ENCODE results near the gene IRX4. TPM values are rescaled to one million over a fixed set of nuclear protein-coding genes. Genes with fewer than 3 reads are reported as not detected.

IRX4 gene
- total and polyA plus RNA-seq, 4 donors = not detected

DNA sequence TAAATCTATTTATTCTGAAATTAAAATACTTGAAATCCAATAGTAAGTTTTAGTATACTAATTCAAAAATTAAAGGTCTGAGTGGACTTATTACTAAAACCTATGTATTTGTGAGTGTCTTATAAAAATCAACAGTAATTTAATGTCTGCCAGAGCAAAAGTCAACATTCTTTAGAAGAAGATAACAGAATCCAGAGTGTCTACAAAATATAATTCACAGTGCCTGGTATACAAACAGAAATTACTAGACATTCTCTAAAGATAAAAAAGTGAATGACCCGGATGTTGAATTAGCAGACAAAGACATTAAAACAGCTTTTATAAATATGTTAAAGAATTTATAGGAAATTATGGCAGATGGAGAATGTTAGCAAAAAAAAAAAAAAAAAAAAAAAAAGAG lies 22.4 kb upstream of the IRX4 start:
- WGBS = 66% methylated on average over 1 of the region's 1 CpG

DNA sequence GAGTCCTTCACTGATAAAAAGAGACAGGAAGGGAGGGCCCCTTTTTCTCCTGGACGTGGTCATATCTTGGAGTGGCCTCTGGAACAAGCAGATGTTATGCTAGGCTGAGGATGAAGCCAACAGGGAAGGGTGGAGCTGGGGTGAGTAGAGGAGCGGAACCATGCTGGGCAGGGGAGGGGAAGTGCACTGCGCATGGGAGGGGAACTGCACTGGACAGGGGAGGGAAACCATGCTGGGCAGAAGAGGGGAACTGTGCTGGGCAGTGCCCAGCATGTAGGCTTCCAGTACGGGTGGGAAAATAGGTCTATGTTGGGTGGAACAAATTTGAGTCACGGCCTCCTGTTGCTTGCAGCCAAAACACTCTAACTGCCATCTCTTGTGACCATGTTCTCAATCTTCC lies 19.3 kb upstream of the IRX4 start:
- DNase-seq (ENCODE audit: low spot score) = no peak
- Histone ChIP-seq H3K27ac (ENCODE audit: low read depth in 1 of 2, low read length in 2 of 2) (no peak overlapping the region), H3K27me3 (ENCODE audit: control insufficient read depth in 4 of 4, insufficient read depth in 4 of 4, low read length in 3 of 4) (peaks cover 0 to 3% (median 1%) of the 10 kb centered on the region in 4 donors), H3K9ac (ENCODE audit: low read depth in 1 of 2, low read length in 2 of 2) (no peak overlapping the region), H3K36me3 (ENCODE audit: control insufficient read depth in 4 of 4, insufficient read depth in 3 of 4, low read depth in 1 of 4, low read length in 3 of 4) (no peaks in the 10 kb centered on the region), H3K4me3 (ENCODE audit: low read depth in 1 of 3, low read length in 3 of 3) (no peak overlapping the region), H3K9me3 (ENCODE audit: control insufficient read depth in 4 of 4, low read length in 3 of 4) (peaks cover 3 to 20% (median 7%) of the 10 kb centered on the region in 4 donors), H3K4me1 (ENCODE audit: control insufficient read depth in 4 of 4, insufficient read depth in 4 of 4, low read length in 3 of 4) (no peaks in the 10 kb centered on the region)
- TF ChIP-seq, protein P1, sequence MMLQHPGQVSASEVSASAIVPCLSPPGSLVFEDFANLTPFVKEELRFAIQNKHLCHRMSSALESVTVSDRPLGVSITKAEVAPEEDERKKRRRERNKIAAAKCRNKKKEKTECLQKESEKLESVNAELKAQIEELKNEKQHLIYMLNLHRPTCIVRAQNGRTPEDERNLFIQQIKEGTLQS (IDR thresholded peaks at IDR 0.05) = no peak
- no peak for TF ChIP-seq TAF1 (conservative IDR thresholded peaks at IDR 0.05)
- TF ChIP-seq RAD21 (IDR thresholded peaks at IDR 0.05) = no peak
- no peak for TF ChIP-seq GABPA (IDR thresholded peaks at IDR 0.05 in 1 of 2, conservative IDR thresholded peaks at IDR 0.05 in 1 of 2)
- no peak for TF ChIP-seq YY1 (IDR thresholded peaks at IDR 0.05)
- no peak for TF ChIP-seq FOXA2 (IDR thresholded peaks at IDR 0.05)
- no peak for TF ChIP-seq NR2F2 (IDR thresholded peaks at IDR 0.05)
- TF ChIP-seq, protein P2, sequence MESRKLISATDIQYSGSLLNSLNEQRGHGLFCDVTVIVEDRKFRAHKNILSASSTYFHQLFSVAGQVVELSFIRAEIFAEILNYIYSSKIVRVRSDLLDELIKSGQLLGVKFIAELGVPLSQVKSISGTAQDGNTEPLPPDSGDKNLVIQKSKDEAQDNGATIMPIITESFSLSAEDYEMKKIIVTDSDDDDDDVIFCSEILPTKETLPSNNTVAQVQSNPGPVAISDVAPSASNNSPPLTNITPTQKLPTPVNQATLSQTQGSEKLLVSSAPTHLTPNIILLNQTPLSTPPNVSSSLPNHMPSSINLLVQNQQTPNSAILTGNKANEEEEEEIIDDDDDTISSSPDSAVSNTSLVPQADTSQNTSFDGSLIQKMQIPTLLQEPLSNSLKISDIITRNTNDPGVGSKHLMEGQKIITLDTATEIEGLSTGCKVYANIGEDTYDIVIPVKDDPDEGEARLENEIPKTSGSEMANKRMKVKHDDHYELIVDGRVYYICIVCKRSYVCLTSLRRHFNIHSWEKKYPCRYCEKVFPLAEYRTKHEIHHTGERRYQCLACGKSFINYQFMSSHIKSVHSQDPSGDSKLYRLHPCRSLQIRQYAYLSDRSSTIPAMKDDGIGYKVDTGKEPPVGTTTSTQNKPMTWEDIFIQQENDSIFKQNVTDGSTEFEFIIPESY (IDR thresholded peaks at IDR 0.05) = no peak
- WGBS = 77% methylated on average over 5 of the region's 5 CpGs

More for the DNA sequence above, 22.4 kb upstream of the IRX4 start:
- DNase-seq (ENCODE audit: low spot score) = no peak
- Histone ChIP-seq H3K4me3 (ENCODE audit: low read depth in 1 of 3, low read length in 3 of 3) (no peak overlapping the region), H3K4me1 (ENCODE audit: control insufficient read depth in 4 of 4, insufficient read depth in 4 of 4, low read length in 3 of 4) (no peaks in the 10 kb centered on the region), H3K27me3 (ENCODE audit: control insufficient read depth in 4 of 4, insufficient read depth in 4 of 4, low read length in 3 of 4) (peaks cover 0 to 3% (median 1%) of the 10 kb centered on the region in 4 donors), H3K9ac (ENCODE audit: low read depth in 1 of 2, low read length in 2 of 2) (no peak overlapping the region), H3K36me3 (ENCODE audit: control insufficient read depth in 4 of 4, insufficient read depth in 3 of 4, low read depth in 1 of 4, low read length in 3 of 4) (no peaks in the 10 kb centered on the region), H3K27ac (ENCODE audit: low read depth in 1 of 2, low read length in 2 of 2) (no peak overlapping the region), H3K9me3 (ENCODE audit: control insufficient read depth in 4 of 4, low read length in 3 of 4) (peaks cover 3 to 20% (median 8%) of the 10 kb centered on the region in 4 donors)
- no peak for TF ChIP-seq FOXA2 (IDR thresholded peaks at IDR 0.05)
- TF ChIP-seq, protein P3, sequence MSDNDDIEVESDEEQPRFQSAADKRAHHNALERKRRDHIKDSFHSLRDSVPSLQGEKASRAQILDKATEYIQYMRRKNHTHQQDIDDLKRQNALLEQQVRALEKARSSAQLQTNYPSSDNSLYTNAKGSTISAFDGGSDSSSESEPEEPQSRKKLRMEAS (IDR thresholded peaks at IDR 0.05) = no peak
- TF ChIP-seq GABPA (IDR thresholded peaks at IDR 0.05 in 1 of 2, conservative IDR thresholded peaks at IDR 0.05 in 1 of 2) = no peak
- TF ChIP-seq, protein P2 (IDR thresholded peaks at IDR 0.05) = no peak
- no peak for TF ChIP-seq JUND (IDR thresholded peaks at IDR 0.05)
- TF ChIP-seq, protein P4, sequence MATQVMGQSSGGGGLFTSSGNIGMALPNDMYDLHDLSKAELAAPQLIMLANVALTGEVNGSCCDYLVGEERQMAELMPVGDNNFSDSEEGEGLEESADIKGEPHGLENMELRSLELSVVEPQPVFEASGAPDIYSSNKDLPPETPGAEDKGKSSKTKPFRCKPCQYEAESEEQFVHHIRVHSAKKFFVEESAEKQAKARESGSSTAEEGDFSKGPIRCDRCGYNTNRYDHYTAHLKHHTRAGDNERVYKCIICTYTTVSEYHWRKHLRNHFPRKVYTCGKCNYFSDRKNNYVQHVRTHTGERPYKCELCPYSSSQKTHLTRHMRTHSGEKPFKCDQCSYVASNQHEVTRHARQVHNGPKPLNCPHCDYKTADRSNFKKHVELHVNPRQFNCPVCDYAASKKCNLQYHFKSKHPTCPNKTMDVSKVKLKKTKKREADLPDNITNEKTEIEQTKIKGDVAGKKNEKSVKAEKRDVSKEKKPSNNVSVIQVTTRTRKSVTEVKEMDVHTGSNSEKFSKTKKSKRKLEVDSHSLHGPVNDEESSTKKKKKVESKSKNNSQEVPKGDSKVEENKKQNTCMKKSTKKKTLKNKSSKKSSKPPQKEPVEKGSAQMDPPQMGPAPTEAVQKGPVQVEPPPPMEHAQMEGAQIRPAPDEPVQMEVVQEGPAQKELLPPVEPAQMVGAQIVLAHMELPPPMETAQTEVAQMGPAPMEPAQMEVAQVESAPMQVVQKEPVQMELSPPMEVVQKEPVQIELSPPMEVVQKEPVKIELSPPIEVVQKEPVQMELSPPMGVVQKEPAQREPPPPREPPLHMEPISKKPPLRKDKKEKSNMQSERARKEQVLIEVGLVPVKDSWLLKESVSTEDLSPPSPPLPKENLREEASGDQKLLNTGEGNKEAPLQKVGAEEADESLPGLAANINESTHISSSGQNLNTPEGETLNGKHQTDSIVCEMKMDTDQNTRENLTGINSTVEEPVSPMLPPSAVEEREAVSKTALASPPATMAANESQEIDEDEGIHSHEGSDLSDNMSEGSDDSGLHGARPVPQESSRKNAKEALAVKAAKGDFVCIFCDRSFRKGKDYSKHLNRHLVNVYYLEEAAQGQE (IDR thresholded peaks at IDR 0.05) = no peak
- no peak for TF ChIP-seq SP1 (IDR thresholded peaks at IDR 0.05)
- no peak for TF ChIP-seq FOXA1 (IDR thresholded peaks at IDR 0.05)
- no peak for TF ChIP-seq NR2F2 (IDR thresholded peaks at IDR 0.05)
